HCEC 1CT (cell line): ENCODE results near the gene LRP10.
"Not testable (repeated sequence)": the region's sequence is repeated elsewhere in the genome, so short reads cannot be mapped to it uniquely, and the experiment has no call there.

ENCODE experiments used
- DNase-seq: peaks from one replicate; pipeline ENCODE4 v3.0.0-alpha.2; 2017

The LRP10 gene

DNA sequence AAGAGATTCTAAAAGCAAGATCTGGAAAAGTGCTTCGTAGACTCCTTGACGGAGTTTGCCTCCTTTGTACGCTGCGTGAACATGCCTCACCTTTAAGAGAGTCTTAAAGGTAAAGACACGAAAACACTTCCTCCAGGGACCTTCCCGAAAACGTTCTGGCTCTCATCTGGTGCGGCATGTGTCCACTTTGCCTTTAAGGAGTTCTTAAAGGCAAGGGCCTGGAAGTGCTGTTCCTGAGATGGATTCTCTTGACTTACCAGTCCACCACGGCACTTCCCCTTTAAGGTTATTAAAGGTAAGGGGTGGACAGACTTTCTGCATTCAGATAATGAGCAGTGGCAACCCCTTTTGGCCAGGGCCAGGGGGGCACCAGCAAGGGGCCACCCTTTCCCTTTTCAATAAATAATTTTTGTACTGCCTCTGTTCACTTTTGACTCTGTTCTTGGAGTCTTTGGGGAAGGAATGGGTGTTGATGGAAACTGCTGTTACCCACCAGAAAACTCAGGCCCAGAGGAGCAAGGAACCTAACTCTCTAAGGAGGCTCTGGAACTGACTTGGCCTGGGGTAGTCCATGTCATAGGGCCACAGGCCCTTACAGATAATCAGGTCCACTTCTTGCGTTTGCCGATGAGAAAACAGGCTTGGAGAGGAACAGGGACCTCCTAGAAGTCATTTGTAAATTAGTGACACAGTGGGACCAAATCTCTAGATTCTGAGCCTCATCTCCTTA is 15.9 kb downstream of the LRP10 start:
- peak; percentile 75 for DNase-seq

DNA sequence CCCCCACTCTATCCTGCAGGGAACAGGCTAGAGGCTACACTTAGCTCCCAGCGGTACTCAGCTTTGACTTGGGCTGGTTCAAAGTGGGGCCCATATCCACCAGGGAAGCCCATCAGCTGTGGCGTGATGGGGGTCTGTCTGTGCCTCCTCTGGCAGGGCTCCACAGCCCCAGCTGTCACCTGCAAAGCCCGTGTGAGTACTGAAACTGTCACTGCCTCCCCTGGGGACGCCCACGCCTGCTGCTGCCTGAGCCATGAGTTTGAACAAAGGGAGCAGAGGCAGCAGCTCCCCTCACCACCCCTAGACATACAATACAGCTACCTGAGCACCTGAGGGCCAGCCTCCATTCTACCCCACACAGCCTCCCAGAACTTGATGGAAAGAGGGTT is 16.4 kb downstream of the LRP10 start:
- no peak for DNase-seq

DNA sequence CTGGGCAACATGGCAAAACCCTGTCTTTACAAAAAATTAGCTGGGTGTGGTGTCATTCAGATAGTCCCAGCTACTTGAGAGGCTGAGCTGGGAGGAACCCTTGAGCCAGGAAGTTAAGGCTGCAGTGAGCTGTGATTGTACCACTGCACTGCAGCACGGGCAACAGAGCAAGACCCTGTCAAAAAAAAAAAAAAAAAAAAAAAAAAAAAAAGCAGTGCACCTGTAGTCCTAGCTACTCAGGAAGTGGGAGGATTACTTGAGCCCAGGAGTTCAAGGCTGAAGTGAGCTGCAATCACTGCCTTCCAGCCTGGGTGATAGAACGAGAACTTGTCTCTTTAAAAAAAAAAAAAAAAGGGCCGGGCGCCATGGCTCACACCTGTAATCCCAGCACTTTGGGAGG is 17.1 kb downstream of the LRP10 start:
- no peak for DNase-seq

DNA sequence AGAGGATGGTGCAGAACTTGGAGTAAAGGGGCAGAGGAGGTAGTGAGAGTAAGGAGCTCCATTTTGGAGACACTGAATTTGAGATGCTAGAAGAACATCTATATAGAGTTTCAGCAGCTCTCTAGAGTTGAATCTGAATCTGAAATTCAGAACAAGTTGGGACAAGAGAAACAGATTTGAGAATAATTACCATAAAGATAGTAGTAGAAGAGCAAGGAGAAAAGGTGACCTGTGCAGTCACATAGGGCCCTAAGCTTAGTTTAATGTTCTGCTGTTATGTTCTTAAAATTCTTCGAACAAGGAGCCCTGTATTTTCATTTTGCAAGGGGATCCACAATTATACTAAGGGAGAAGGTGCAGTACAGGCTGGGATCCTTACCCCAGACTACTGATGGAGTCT is 18.9 kb downstream of the LRP10 start:
- DNase-seq, result no peak

DNA sequence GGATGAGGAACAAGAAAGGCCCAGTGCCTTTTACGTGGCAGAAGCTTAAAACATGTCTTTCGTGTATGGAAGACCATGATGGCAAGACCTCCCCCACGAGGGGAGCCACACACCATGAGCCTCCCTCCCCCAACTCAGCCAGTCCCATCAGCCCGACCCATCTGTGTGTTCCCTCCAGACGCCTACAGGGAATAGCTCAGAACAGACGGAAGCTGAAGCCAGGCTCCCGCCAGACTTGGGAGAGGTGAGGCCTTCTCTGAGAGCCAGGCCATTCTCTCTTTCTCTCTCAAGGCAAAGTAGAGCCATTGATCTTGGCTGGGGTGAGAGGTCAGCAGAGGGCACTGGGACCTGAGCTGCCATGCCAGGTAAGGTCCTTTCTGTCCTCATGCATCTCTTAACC is 20.9 kb downstream of the LRP10 start:
- DNase-seq, result no peak

DNA sequence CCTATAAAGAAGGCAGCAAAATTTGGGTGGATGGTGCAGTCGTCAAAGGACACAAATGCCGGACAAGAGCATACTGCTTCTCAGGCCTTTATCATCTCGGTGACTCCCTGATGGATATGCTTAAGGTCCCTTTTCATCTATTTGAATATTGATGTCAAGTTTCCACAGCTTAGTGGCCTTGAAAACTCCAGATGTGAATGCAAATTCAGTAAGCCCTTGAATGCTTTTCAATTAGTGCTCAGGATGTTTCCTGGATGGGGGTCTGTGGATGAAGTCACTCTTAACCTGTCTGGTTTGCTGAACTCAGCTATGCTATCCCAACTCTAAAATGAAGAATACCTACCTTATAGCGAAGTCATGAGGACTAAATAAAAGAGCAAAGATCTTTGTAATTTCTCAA is 22.2 kb downstream of the LRP10 start:
- DNase-seq, result no peak

DNA sequence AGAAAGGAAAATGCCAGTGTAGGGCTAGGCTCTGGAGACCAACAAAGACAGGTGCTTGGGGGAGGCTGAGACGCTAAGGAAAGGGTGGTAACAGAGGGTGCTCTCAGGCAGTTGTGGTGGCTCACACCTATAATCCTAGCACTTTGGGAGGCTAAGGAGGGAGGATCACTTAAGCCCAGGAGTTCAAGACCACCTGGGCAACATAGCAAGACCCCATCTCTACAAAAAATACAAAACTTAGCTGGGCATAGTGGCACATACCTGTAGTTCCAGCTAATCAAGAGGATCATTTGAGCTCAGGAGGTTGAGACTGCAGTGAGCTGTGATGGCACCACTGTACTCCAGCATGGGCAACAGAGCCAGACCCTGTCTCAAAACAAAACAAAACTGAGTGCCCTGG is 23.9 kb downstream of the LRP10 start:
- DNase-seq, result no peak

DNA sequence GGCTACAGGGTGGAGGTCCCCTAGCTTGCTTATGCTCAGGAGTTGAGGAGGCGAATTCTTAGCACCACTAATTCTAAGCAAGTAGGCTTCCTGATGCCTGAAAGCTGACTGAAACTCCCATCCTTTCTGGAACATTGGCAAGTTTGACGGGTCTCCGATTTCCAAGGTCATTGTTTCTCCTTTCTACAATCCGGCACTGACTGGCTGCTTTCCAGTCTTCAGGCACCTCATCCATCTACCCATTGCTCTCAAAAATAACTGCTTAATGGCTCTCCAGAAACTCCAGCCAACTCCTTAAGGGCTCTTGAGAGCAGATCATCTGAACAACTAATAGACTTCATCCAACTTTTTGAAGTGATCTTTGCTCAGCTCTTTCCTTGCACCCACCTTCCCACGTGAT is 24.8 kb downstream of the LRP10 start:
- DNase-seq, result no peak

DNA sequence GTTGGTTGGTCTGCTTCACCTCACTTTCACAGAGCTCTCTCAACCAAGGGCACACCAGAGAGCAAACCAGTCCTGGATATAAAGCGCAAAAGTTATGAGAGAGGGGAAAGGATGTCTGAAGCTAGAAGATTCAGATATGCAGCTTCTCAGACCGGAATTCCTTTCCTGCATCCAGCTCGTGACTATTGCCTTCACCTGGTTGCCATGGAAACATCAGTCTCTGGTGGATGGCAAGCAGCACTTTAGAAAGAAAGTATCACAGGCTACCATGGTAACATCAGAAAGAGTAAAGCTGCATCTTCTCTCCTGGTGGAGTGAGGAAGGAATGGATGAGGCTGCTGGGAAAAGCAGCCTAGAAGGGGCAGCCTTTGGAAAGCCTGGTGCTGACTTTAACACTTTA is 25.2 kb downstream of the LRP10 start:
- DNase-seq, result no peak

DNA sequence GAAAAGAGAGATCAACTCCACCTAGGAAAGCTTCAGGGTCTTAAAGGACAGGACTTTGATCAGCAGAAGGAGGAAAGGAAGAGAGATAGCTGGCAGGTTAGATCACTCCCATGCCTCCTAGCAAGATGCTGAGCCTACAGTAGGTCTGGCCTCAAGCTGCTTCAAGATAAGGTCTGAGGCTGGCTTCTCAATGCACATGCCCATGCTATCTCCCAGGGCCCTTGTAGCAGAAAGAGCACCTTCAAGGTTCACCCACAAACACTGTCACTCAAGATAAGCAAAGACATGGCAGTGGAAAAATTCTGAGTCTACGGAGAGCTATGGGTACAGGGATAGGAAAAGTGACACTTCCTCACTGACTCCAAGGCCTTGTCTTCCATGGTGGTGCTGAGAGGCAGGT is 25.8 kb downstream of the LRP10 start:
- DNase-seq, result no peak

DNA sequence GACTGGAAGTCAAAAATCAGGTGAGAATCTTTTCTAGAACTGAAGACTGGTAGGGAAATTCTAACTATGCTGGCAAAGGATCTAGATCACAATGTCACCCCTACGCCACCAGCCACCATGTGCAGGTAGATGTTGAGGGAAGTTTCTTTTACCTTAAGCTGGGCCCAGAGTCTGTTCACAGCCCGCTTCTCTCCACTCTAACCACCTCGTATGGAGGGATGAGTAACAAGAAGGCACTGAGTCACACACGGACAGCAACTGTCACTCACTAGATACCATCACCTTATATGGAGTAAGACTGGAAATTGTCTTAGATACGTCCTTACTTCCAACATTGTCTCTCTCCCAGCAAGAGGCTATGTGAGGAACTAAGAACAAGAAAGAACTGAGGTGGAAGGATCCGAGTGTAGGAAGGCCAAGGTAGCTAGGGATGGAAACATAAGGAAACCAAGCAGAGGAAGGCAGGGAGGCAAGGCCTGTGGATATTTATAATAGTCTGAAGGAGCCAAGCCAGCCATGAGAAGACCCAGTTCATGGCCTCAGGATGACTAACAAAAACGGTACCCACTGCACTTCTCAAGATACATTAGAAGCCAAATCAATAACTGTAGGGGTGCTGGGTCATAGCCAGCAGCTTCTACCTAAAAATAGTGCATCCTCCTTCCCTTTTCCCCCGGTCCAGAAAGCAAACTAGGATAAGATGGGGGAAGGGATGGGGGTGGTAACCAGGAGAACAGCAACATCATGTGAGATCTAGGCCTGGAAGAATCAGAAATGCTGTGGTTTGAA is 27.0 kb downstream of the LRP10 start:
- DNase-seq, result peak; percentile 93

DNA sequence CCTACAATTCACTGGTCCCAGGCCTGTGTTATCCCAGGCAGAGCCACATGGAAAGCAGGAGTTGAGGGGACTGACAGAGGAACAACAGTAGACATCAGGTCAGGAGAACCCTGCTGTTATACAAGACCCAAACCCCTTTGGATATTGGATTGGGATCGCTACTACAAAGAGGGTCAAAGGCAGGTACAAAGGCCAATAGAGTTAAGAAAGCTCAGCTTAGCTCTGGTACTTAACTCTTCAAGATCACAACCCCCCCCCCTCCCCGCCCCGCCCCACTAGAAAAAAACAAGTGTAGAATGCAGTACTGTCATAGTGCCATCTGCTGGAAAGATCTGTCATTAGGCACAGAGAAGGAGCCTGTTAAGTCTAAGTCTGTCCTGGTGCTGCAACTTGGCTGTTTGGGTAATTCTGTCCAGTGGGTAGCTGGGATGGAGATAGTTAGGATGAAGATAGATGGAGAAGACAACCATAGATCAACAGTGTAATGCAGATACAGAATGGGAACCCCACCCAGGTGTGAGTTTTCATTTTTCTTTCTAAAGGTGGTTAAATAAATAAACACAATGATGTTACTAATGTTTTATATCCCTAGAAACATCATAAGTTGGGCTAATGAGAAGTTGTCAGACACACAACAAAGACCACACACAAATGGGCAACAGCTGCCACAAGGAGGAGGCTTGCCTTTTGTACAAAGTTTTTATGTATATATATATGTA is 28.7 kb downstream of the LRP10 start:
- DNase-seq, result peak; percentile 70

DNA sequence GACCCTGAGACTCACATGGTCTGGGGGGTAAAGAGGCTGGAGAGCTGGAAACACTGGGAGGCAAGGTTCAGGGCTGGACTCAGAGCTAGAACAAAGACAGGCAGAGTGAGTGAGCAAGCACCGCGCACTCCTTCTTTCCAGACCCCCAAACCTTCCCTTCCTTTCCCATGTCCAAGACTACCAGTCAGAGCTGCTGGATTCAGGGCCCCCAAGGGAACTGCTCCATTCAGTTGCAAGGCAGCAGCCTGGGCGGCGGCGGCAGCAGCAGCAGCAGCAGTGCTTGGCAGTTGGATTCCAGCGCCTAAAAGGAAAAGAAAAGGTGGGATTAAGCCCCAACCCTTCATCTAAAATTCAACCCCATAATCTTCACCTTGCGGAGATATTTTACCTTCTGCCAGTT is 30.3 kb downstream of the LRP10 start:
- DNase-seq, result no peak

DNA sequence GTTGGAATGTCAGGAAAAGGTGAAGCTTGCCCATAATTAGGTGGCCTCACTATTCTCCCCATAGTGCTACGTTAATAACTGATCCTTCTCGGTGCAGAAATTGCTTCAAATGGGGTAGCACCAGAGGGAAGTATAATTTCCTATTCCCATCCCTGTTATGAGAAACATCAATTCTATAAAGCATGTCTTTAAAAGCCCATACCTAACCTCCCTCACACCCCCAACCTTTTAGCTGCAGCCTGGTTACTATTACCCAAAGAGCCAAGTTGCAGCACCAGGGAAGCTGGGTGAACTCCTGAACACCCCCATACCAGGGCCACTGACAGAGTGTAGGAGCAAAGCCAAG is 32.2 kb downstream of the LRP10 start:
- no peak for DNase-seq

DNA sequence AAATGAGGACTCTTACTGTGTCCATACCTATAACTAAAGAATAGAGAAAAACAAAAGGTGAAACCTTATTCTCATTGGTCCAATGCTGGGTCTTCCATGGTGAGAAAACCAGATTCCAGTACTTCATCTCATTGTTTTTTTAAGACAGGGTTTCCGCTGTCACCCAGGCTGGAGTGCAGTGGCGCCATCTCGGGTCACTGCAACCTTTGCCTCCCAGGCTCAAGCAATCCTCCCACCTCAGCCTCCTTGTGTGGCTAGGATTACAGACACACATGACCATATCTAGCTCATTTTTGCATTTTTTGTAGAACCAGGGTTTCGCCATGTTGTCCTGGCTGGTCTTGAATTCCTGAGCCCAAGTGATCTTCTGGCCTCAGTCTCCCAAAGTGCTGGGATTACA is 34.1 kb downstream of the LRP10 start:
- DNase-seq, result no peak

DNA sequence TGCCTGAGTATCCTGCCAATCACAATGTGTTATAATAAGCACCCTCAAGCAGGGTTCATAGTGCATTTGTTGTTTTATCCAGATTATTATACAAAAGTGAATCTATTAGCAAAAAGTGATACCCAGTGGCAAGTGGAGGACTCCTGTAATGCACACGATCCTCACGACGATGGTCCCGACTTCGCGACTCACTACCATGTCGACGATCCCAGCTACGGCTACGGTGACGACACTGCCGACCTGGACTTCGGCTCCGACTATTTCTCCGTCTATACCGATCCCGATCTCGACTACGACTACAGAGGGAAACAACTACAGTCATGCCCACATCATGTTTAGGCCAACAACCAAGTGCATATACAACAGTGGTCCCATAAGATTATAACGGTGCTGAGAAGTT is 34.5 kb downstream of the LRP10 start:
- no peak for DNase-seq

DNA sequence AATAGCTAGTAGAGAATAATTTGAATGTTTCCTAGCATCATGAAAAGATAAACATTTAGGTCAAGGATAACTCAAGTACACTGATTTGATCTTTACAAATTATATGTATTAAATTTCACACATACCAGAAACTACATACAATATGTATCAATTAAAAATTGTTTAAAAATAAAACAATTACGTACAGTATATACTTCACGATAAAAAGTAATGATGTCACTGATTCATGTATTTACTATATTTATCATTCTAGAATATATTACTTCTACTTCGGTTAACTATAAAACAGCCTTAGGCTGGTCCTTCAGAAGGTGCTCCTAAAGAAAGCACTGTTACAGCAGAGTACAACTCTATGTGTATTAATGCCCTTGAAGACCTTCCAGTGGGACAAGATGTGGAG is 35.9 kb downstream of the LRP10 start:
- DNase-seq, result no peak

DNA sequence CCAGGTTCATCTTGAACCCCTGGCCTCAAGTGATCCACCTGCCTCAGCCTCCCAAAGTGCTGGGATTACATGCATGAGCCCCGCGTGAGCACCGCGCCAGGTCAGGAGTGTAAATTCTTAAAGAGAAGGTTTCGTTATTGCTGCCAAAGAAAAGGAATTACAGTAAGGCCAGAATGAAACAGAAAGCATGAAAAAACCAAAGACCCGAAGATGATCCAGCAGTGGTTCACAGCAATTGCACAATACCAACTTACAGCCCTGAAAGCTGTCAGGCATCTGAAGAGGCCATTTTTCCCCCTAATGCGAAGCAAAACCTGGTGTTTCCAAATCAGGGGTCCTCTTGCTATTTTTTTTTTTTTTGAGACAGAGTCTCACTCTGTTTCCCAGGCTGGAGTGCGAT is 37.1 kb downstream of the LRP10 start:
- no peak for DNase-seq

DNA sequence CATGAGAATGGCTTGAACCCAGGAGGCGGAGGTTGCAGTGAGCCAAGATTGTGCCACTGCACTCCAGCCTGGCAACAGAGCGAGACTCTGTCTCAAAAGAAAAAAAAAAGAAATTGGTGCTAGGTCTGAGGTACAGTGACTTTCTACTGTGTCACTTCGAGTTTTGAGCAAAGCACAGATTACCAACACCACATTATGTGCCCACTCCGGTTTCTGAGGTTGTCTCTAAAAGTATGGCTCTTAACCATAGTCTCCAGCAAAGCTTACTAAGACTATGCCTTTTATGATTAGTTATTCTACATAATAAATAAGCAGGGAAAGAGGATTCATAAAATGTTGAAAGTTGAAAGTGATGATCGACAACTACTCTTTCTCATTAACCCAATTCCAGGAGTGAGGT is 39.4 kb downstream of the LRP10 start:
- no peak for DNase-seq

DNA sequence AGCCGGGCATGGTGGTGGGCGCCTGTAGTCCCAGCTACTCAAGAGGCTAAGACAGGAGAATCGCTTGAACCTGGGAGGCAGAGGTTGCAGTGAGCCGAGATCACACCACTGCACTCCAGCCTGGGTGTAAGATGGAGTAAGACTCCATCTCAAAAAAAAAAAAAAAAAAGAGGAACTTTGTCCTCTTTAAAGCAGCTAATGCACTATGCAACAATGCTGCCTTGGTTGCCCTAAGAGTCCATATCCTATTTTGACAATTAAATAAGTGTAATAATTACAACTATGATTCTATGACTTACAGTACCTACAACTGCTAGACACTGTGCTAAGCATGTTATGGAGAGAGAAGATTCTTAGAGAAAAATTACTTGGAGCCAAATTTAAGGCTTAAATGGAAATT is 43.3 kb downstream of the LRP10 start:
- not testable (repeated sequence) for DNase-seq

DNA sequence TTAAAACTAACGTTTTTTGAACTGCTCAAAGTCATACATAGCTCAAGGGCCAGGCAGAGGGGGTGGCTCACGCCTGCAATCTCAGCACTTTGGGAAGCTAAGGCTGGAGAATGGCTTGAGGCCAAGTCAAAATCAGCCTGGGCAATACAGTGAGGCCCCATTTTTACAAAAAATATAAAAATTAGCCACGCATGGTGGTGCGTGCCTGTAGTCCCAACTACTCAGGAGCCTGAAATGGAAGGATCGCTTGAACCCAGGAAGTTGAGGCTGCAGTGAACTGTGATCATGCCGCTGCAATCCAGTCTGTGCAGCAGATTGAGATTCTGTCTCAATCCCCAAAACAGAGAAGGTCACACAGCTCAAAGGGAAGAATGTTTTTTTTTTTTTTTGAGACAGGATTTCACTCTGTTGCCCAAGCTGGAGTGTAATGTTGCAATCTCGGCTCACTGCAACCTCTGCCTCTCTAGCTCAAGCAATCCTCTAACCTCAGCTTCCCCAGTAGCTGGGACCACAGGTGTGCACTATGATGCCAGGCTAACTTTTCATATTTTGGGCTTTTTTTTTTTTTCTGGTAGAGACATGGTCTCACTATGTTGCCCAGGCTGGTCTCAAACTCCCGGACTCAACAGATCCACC is 44.5 kb downstream of the LRP10 start:
- DNase-seq, result no peak

DNA sequence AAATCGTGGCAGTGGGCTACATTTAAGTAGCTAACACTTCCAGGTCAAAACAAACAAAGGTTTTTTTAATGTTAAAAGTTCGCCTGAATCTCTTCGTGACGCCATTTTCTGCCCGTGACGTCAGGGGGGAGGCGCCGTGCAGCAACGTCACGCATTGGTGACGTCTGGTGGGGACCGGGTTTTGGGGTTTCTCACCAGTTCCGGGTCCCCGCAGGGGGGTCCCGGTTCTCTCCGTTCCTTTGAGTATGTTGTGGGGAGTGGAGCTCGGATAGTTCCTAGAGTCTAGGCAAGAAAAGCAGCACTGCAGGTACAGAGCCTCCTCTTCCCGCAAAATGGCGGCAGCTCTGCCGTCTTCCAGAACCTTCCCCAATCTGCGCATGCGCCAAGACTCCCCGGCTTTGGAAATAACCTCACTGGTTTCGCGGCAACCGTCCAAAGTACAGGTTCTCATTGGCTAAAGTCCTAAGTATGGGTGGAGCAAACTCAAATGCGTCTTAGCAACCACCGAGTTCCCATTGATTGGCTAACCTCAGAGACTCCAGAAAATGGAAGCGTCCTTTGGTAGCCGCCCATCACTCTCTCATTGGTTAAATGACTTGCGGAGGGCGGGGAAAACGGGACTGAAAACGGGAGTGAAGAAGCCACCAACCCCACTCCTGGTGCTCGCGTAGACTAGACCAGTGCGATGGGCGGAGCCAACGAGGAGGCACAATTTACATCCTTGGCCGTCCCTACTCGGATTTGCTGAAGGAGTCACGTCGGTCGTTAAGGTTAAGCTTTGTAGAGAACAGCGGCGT is 47.5 kb downstream of the LRP10 start, which contains the start of gene RBM23:
RBM23 (minus strand) TSS at position 346 of the 797 bp plus-strand sequence.
- peak; percentile 100 for DNase-seq

DNA sequence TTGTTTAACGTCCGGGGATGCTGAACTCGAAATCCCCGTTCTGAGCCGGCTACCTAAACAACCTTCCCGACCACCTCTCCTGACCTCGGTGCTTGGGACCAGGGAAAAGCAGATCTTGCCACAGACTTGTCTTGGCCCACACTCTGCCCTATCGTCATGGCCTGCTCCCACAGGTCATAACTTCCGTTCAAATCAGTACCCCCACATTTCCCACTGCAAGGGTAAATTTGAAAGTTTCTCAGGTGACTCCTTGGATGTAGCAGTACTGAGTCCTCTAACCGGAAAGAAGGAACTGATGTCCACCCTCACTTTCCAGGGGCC is 48.0 kb downstream of the LRP10 start:
- DNase-seq, result no peak
